Fibroblast of pulmonary artery (primary cell): ENCODE measurements around the gene KLKB1.

Experiments used
- DNase-seq: peaks from one replicate; pipeline ENCODE4 v3.0.0-alpha.2; 2010; ENCODE audit warnings: low read depth
- H3K4me3 ChIP-seq: replicated peaks from 2 replicates; pipeline ENCODE4 v1.5.1; 2011; ENCODE audit warnings: low read depth, mild to moderate bottlenecking, control low read depth, low read length, moderate library complexity
- CTCF ChIP-seq: IDR thresholded peaks from 2 replicates; pipeline ENCODE4 v1.5.1; 2011; ENCODE audit warnings: mild to moderate bottlenecking, control low read depth, low read length, inconsistent platforms; ENCODE audit errors: missing control alignments

Gene KLKB1

GRCh38 chr4:186283311-186283710 is 56.0 kb downstream of the KLKB1 start:
- DNase-seq = no peak
- no peak overlapping the region for H3K4me3 ChIP-seq
- no peak for TF ChIP-seq CTCF

- H3K4me3 ChIP-seq = no peak overlapping the region
- DNase-seq = no peak
- TF ChIP-seq CTCF = no peak
Observed at GRCh38 chr4:186285147-186285546, 57.8 kb downstream of the KLKB1 start.

GRCh38 chr4:186286581-186286980 is 59.3 kb downstream of the KLKB1 start:
- no peak for TF ChIP-seq CTCF
- no peak overlapping the region for H3K4me3 ChIP-seq
- no peak for DNase-seq

GRCh38 chr4:186291256-186291890 is 64.1 kb downstream of the KLKB1 start:
- TF ChIP-seq CTCF = no peak
- H3K4me3 ChIP-seq = no peak overlapping the region
- no peak for DNase-seq

GRCh38 chr4:186294160-186294559 is 66.9 kb downstream of the KLKB1 start:
- TF ChIP-seq CTCF = no peak
- no peak for DNase-seq
- H3K4me3 ChIP-seq = no peak overlapping the region

- no peak for TF ChIP-seq CTCF
- no peak overlapping the region for H3K4me3 ChIP-seq
- DNase-seq = peak; percentile 10
Observed at GRCh38 chr4:186296481-186296880, 69.2 kb downstream of the KLKB1 start.

- DNase-seq = peak; percentile 78
Observed at GRCh38 chr4:186297013-186297645, 69.8 kb downstream of the KLKB1 start.

More at GRCh38 chr4:186297013-186297645, 69.8 kb downstream of the KLKB1 start:
- no peak overlapping the region for H3K4me3 ChIP-seq
- peak; percentile 66 for TF ChIP-seq CTCF
